Suprapubic skin (tissue), 4 donors: Measurements from ENCODE around the gene GALC. TPM values are rescaled to one million over a fixed set of nuclear protein-coding genes. Genes with fewer than 3 reads are reported as not detected.
A peak's percentile ranks its signal among the peaks of the same experiment; 100 is the strongest.

Experiments
- DNase-seq, 2 donors: peaks; one replicate each; pipeline ENCODE4 v3.0.0-alpha.2; 2019; ENCODE audit warnings: low spot score in 2 of 2
- H3K27ac ChIP-seq: fragments of 200-600 bp; sonication (generic); one replicate; pipeline ENCODE4 v1.5.1; 2019
- H3K27me3 ChIP-seq: fragments of 200-600 bp; sonication (generic); one replicate; pipeline ENCODE4 v1.5.1; 2019
- H3K36me3 ChIP-seq: fragments of 200-600 bp; sonication (generic); one replicate; pipeline ENCODE4 v1.5.1; 2019
- H3K4me1 ChIP-seq: fragments of 200-600 bp; sonication (generic); one replicate; pipeline ENCODE4 v1.5.1; 2019
- H3K4me3 ChIP-seq: fragments of 200-600 bp; sonication (generic); one replicate; pipeline ENCODE4 v1.5.1; 2019; ENCODE audit warnings: mild to moderate bottlenecking
- H3K9me3 ChIP-seq: fragments of 200-600 bp; sonication (generic); one replicate; pipeline ENCODE4 v1.5.1; 2019
- CTCF ChIP-seq, 2 donors: fragments of 200-600 bp in 1 of 2; fragments of 450-650 bp in 1 of 2; sonication (generic) in 1 of 2; IDR thresholded peaks; one replicate each; pipeline ENCODE4 v1.5.1; 2016 to 2019; ENCODE audit warnings: antibody characterized with exemption in 2 of 2, mild to moderate bottlenecking in 1 of 2, moderate library complexity in 1 of 2
- EP300 ChIP-seq: sonication (generic); formaldehyde crosslinking; IDR thresholded peaks from one replicate; pipeline ENCODE4 v1.6.1; 2017; ENCODE audit warnings: antibody characterized with exemption
- POLR2A ChIP-seq, 2 donors: fragments of 450-650 bp; IDR thresholded peaks; one replicate each; pipeline ENCODE4 v1.6.1; 2017; ENCODE audit warnings: antibody characterized with exemption in 2 of 2, mild to moderate bottlenecking in 2 of 2, moderate library complexity in 2 of 2
- POLR2AphosphoS5 ChIP-seq, 3 donors: sonication (generic); formaldehyde crosslinking; IDR thresholded peaks; one replicate each; pipeline ENCODE4 v1.6.1; 2017; ENCODE audit warnings: antibody characterized with exemption in 3 of 3
- WGBS: methylation state at CpG from one replicate; pipeline ENCODE4 v1.1.5; 2018; 5-methylcytosine and 5-hydroxymethylcytosine counted together
- total RNA-seq, 4 donors: library from RNA; depleted of rRNA; stranded (reverse); fragments of >200 nt; gene quantifications; one replicate each; pipeline ENCODE4 v1.1.0, GENCODE V29; 2016

The GALC gene
- total RNA-seq, 4 donors from 2014 or later: 15.0 to 19.5 (median 17.4) TPM

- no peaks in the 10 kb centered on the region for H3K27me3 ChIP-seq
- no peaks in the 10 kb centered on the region for H3K9me3 ChIP-seq
- no peak overlapping the region for H3K27ac ChIP-seq
- no peaks in the 10 kb centered on the region for H3K4me1 ChIP-seq
- peaks cover 51% of the 10 kb centered on the region for H3K36me3 ChIP-seq
- WGBS: 27% methylated on average over 4 of the region's 4 CpGs
- H3K4me3 ChIP-seq: no peak overlapping the region
- peak; percentile 44 to 58 for TF ChIP-seq CTCF (IDR thresholded peaks at IDR 0.05)
- no peak for TF ChIP-seq POLR2A (IDR thresholded peaks at IDR 0.05)
- no peak for DNase-seq
Observed at GRCh38 chr14:87944987-87945604, 47.9 kb downstream of the GALC start.

DNA sequence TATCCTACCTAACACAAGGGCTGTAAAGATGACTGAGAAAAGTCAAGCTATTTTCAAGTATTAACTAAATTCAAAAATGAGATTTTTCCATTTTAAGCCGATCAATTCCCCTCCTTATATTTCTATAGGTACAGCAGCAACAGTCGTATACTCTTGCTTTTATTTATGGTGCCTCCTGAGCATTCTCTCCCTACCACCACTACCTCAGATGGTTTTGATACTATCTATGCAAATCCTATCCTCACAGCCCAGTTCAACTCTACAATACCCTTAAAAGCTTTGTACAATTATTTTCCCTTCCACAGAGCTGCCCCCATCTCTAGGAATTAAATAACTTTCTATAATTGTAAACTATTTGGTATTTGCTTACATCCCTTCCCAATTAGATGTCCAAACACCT, 52.1 kb downstream of the GALC start:
- Histone ChIP-seq H3K9me3 (no peaks in the 10 kb centered on the region), H3K27me3 (no peaks in the 10 kb centered on the region), H3K27ac (no peak overlapping the region), H3K4me3 (no peak overlapping the region), H3K4me1 (no peaks in the 10 kb centered on the region), H3K36me3 (peaks cover 33% of the 10 kb centered on the region)
- 97% methylated on average over 2 of the region's 2 CpGs for WGBS
- no peak for DNase-seq
- no peak for TF ChIP-seq CTCF (IDR thresholded peaks at IDR 0.05)
- no peak for TF ChIP-seq POLR2AphosphoS5 (IDR thresholded peaks at IDR 0.05)
- TF ChIP-seq POLR2A (IDR thresholded peaks at IDR 0.05): no peak
- TF ChIP-seq EP300: no peak

DNA sequence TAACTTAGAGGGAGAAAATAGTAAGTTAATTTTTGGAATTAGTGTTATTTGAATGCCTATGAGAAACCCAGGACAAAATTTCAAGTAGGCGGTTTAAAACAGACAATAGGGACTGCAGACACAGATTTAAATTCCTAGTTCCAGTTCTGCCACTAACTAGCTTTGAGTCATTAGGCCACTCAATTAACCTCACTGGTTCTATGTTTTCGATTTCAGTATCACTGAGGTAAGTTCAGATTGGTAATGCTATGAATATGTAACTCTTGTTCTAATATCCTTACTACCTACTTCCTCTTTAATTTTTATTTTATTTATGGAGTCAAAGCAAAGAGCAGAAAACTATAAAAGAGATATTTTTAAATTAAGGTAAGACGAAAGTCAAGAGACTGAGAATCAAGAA, 52.6 kb downstream of the GALC start:
- WGBS: 93% methylated on average over 3 of the region's 3 CpGs
- no peak for DNase-seq
- Histone ChIP-seq H3K36me3 (peaks cover 32% of the 10 kb centered on the region), H3K9me3 (no peaks in the 10 kb centered on the region), H3K4me3 (no peak overlapping the region), H3K4me1 (no peaks in the 10 kb centered on the region), H3K27ac (no peak overlapping the region), H3K27me3 (no peaks in the 10 kb centered on the region)
- TF ChIP-seq CTCF (IDR thresholded peaks at IDR 0.05) (no peak), POLR2A (IDR thresholded peaks at IDR 0.05) (no peak), EP300 (no peak), POLR2AphosphoS5 (IDR thresholded peaks at IDR 0.05) (no peak)

DNA sequence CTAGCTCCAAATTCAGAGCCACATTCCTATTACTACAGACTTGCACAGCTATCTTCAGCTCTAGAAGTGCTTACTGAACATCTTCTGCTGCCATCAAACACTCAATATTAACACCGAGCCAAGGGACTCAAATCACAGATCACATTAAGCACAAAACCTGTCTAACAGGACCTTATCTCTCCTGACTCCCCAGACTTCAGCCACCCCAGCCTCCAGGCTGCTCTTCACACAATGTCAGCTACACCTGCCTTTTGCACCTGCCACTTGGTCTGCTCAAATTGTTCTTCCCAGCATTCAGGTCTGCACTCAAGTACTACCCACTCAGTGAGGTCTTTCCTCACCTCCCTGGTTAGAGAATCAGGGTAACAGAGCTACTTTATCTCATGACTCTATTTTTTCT, 57.1 kb downstream of the GALC start:
- H3K4me1 ChIP-seq: no peaks in the 10 kb centered on the region
- WGBS: 56% methylated on average over 1 of the region's 1 CpG
- H3K4me3 ChIP-seq: no peak overlapping the region
- TF ChIP-seq EP300 (no peak), CTCF (IDR thresholded peaks at IDR 0.05) (no peak), POLR2A (IDR thresholded peaks at IDR 0.05) (no peak), POLR2AphosphoS5 (IDR thresholded peaks at IDR 0.05) (no peak)
- DNase-seq: no peak
- peaks cover 18% of the 10 kb centered on the region for H3K36me3 ChIP-seq
- no peaks in the 10 kb centered on the region for H3K9me3 ChIP-seq
- no peaks in the 10 kb centered on the region for H3K27me3 ChIP-seq
- H3K27ac ChIP-seq: no peak overlapping the region

DNA sequence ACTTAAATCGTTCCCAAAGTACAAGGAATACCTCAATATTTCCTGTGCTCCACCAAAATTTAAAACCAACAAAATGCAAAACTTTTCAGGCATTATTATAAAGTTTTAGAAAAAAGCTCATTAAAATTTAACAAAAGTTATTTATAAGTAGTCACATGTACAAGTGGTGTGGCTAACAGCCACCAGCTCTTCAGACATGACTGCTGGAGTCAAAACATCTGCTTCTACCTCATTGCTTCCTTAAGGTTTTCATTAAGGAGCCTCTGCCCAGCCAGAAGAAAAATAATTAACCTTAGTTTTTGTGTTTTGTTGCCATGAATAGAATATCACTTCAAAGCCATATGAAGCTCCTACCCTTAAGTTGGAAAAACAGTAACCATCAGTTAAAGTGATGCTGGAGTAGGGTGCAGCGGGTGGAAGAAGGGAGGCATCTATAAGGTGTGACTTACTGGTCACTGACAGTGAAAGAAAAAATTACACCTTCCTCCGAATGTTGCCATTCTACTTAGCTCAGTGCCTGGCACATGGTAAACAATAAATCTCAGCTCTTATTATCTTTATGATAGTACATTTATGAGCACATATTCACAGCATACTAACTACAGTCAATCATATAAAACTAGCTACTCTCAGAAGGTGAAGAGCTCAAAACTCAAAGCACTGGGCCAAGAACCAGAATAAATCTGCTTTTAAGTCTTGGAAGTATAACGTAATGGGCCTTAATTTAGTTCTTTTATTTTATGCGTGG, 57.7 kb downstream of the GALC start:
- H3K27ac ChIP-seq: no peak overlapping the region
- H3K4me1 ChIP-seq: no peaks in the 10 kb centered on the region
- H3K27me3 ChIP-seq: no peaks in the 10 kb centered on the region
- peaks cover 15% of the 10 kb centered on the region for H3K36me3 ChIP-seq
- H3K4me3 ChIP-seq: no peak overlapping the region
- DNase-seq: no peak
- H3K9me3 ChIP-seq: no peaks in the 10 kb centered on the region
- TF ChIP-seq EP300: no peak
- no peak for TF ChIP-seq POLR2A (IDR thresholded peaks at IDR 0.05)
- TF ChIP-seq CTCF (IDR thresholded peaks at IDR 0.05): no peak
- TF ChIP-seq POLR2AphosphoS5 (IDR thresholded peaks at IDR 0.05): no peak
- 48% methylated on average over 5 of the region's 5 CpGs for WGBS
